LNCAP (cell line): ENCODE measurements around the gene KRTAP12-1.

Experiments
- CTCF ChIP-seq: fragments of 450-650 bp; IDR thresholded peaks from 2 replicates; pipeline ENCODE4 v1.5.1; 2017; ENCODE audit warnings: mild to moderate bottlenecking

Gene KRTAP12-1

GRCh38 chr21:44692798-44693512 is 11.0 kb upstream of the KRTAP12-1 start:
- no peak for TF ChIP-seq CTCF

GRCh38 chr21:44691686-44692085 is 9.7 kb upstream of the KRTAP12-1 start:
- TF ChIP-seq CTCF, result no peak

- no peak for TF ChIP-seq CTCF
Measured at GRCh38 chr21:44687671-44688070, 5.7 kb upstream of the KRTAP12-1 start.

GRCh38 chr21:44686843-44687561 is 5.0 kb upstream of the KRTAP12-1 start:
- no peak for TF ChIP-seq CTCF

GRCh38 chr21:44686000-44686781 is 4.2 kb upstream of the KRTAP12-1 start:
- TF ChIP-seq CTCF, result no peak

GRCh38 chr21:44684483-44684882 is 2.5 kb upstream of the KRTAP12-1 start:
- no peak for TF ChIP-seq CTCF

- TF ChIP-seq CTCF, result no peak
Measured at GRCh38 chr21:44684077-44684476, 2.1 kb upstream of the KRTAP12-1 start.
